Ovary (tissue), 3 donors: ENCODE results near the gene AGAP2.

ENCODE experiments used
- CTCF ChIP-seq, 3 donors: fragments of 450-650 bp in 2 of 3; fragments of 200-600 bp in 1 of 3; IDR thresholded peaks; one replicate each; pipeline versions ENCODE4 v1.5.1 to v1.8.0; 2016 to 2022; ENCODE audit warnings: antibody characterized with exemption in 3 of 3, mild to moderate bottlenecking in 1 of 3
- EP300 ChIP-seq: sonication (generic); formaldehyde crosslinking; IDR thresholded peaks from one replicate; pipeline ENCODE4 v1.6.1; 2017; ENCODE audit warnings: antibody characterized with exemption
- POLR2A ChIP-seq: fragments of 450-650 bp; IDR thresholded peaks from one replicate; pipeline ENCODE4 v1.6.1; 2017; ENCODE audit warnings: antibody characterized with exemption, mild to moderate bottlenecking, moderate library complexity
- donor health status: DM: no; HTN: no; CAD: no.

GRCh38 chr12:57722716-57723629 is 15.6 kb downstream of the AGAP2 start:
- TF ChIP-seq CTCF (IDR thresholded peaks at IDR 0.05) (no peak), POLR2A (no peak), EP300 (no peak)
